T-helper 9 cell (primary cell): ENCODE data around the gene PRKAB1.

Source experiments
- DNase-seq: peaks from one replicate; pipeline ENCODE4 v3.0.0-alpha.2; 2020

Gene PRKAB1

GRCh38 chr12:119714614-119715267, 46.8 kb downstream of the PRKAB1 start:
- no peak for DNase-seq

- DNase-seq = no peak
Measured at GRCh38 chr12:119715268-119715620, 47.3 kb downstream of the PRKAB1 start.

DNA sequence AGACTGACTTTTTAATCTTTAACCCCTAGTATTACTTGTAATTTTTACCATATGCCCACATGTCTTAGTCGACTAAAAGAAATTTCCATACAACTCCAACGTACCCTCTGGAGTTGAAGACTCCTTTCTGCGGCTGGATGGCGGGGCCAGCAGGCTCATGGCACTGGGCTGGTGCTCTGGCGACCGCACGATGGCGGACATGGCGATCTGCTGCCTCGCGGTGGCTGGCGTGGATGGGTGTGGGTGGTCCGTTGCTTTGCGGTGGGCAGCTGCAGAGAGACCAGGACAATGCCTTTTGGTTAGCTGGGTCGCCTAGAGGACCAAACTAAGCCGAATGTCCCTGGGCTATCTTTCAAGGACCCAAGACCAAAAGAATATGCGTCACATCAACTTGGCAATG, 50.2 kb downstream of the PRKAB1 start:
- DNase-seq = no peak

DNA sequence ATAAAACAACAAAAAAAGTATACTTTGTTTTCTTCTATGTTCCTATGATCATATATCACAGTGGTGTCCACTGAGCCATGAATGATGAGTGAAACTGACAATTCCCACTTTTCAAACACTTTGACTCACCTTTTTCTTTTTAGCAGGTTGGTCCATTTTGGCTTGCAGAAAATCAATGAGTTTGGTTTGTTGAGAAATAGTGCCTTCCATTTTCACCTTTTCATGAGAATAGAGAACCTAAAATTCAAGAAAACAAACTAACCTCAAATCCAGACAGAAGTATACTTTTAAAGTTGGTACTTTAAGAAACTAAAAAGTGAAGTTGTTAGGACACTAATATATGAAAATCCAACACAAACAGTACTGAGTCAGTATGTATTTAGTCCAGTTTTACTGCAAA, 52.4 kb downstream of the PRKAB1 start:
- DNase-seq = no peak

GRCh38 chr12:119721306-119721705, 53.4 kb downstream of the PRKAB1 start:
- DNase-seq = no peak

- no peak for DNase-seq
Measured at GRCh38 chr12:119725523-119725922, 57.6 kb downstream of the PRKAB1 start.

DNA sequence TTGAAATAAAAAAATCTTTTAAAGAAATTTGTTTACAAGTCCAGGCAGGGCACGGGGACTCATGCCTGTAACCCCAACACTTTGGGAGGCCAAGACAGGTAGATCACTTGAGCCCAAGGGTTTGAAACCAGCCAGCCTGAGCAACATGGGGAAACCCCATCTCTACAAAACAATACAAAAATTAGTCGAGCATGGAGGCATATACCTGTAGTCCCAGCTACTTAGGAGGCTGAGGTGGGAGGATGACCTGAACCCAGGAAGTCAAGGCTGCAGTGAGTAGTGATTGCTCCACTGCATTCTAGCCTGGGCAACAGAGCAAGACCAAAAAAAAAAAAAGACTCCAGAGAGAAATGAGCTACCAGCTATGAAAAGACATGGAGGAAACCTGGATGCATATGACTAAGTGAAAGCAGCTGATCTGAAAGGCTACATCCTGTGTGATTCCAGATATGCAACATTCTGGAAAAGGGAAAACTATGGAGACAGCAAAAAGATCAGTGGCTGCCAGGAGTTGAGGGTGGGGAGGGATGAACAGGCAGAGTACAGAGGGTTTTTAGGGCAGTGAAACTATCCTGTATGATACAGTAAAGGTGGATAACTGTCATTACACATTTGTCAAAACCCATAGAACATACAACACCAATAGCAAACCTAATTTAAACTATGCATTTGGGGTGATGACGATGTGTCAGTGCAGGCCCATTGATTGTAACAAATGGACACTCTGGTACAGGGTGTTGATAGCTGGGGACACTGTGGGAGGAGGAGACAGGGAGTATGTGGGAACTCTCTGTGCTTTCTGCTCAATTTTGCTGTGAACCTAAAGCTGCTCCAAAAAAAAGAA, 59.9 kb downstream of the PRKAB1 start:
- no peak for DNase-seq

- no peak for DNase-seq
Measured at GRCh38 chr12:119728444-119728745, 60.5 kb downstream of the PRKAB1 start.

DNA sequence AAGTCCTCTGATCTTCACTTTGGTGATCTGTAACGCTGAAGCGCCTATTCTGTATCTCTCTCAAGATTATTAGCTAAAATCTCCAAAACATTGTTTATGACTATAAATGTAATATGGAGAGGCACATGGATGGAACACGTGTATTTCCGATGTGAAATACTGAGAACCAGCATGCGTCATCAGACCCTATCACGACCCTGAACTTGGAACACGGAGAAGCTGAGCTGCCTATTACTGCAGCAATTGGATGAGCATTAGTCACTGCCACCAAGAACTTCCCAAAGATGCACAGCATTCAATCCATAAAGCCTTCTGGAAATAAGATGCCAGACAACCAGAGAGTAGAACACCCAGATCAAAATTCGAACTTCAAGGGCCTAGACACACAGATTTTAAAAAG, 61.9 kb downstream of the PRKAB1 start:
- no peak for DNase-seq

DNA sequence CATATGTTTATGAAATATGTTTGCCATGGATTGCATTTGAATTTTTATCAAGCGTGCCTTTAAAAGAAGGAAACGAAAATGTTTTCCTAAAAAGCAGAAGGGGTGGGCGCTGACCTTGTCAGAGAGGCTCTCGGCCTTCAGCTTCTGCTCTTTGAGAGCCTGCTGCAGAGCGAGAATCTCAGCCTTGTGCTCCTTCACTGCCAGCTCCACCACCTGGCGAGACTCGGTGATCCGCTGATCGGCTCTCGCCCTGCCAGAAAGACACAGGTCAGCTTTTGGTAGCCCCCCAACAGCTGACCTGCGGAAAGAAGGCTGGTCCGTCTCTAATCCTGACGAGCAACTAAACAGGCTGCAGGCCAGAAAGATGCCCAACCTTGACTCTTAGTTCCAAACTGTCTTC, 62.4 kb downstream of the PRKAB1 start:
- no peak for DNase-seq
